ENCODE data around the gene CHRNA4. TPM values are rescaled to one million over a fixed set of nuclear protein-coding genes. Genes with fewer than 3 reads are reported as not detected.

CHRNA4 gene
- total and polyA plus RNA-seq, 11 donors: 0.06 to 1.5 (median 0.37) TPM; not detected in 5

DNA sequence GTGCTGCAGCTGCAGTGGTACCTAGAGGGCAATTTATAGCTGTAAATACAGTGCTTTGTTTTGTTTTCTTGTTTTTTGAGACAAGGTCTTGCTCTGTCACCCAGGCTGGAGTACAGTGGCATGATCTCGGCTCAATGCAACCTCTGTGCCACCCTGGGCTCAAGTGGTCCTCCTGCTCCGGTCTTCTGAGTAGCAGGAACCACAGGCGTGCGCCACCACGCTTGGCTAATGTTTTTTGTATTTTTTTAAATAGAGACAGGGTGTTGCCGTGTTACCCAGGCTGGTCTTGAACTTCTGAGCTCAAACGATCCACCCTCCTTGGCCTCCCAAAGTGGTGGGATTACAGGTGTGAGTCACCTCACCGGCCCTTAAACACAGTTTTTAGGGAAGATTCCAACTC lies 26.8 kb downstream of the CHRNA4 start:
- Histone ChIP-seq H3K36me3 (no peaks in the 10 kb centered on the region), H3K4me1 (no peaks in the 10 kb centered on the region), H3K4me3 (no peak overlapping the region), H3K27ac (no peak overlapping the region), H3K27me3 (peaks cover 0 to 41% (median 8%) of the 10 kb centered on the region in 9 donors), H3K9me3 (no peaks in the 10 kb centered on the region)
- intact Hi-C loops (cut with DNase I): no loop called here
- ATAC-seq (no peak), DNase-seq (peak in 1 of 5 donors; percentile 4)
- 83 to 94% (median 87%) methylated on average over 8 of the region's 8 CpGs for WGBS, 4 donors
- TF ChIP-seq, protein P1, sequence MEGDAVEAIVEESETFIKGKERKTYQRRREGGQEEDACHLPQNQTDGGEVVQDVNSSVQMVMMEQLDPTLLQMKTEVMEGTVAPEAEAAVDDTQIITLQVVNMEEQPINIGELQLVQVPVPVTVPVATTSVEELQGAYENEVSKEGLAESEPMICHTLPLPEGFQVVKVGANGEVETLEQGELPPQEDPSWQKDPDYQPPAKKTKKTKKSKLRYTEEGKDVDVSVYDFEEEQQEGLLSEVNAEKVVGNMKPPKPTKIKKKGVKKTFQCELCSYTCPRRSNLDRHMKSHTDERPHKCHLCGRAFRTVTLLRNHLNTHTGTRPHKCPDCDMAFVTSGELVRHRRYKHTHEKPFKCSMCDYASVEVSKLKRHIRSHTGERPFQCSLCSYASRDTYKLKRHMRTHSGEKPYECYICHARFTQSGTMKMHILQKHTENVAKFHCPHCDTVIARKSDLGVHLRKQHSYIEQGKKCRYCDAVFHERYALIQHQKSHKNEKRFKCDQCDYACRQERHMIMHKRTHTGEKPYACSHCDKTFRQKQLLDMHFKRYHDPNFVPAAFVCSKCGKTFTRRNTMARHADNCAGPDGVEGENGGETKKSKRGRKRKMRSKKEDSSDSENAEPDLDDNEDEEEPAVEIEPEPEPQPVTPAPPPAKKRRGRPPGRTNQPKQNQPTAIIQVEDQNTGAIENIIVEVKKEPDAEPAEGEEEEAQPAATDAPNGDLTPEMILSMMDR (IDR thresholded peaks at IDR 0.05): no peak
- TF ChIP-seq POLR2A (IDR thresholded peaks at IDR 0.05): no peak

DNA sequence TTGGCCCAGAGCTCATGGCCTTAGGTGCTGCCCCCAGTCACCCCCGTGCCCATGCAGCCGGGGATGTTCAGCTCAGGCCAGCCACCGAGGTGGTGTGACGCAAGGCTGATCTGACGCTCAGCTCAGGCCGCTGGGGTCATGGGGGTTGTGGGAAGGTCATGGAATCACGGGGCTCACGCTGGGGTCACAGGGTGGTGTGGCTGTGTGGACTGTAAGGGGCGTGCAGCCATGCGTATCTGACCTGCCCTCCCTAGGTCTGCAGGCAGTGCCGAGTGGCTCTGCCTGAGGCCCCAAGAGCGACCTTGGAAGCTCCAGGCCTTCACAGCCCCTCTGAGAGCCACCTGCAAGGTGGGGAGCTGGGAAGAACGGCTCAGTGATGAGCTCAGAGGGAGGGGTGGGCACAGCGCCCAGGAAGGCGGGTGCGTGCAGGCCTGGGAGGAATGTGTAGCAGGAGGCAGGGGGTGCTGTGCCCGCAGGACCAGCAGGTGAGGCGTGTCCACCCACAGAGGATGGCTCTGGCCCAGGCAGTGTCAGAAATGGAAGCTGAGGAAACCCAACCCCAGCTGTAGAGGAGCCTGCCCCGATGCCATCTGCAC lies 27.8 kb downstream of the CHRNA4 start:
- no peaks in the 10 kb centered on the region for H3K4me1 ChIP-seq
- TF ChIP-seq POLR2A (IDR thresholded peaks at IDR 0.05): no peak
- TF ChIP-seq, protein P1 (IDR thresholded peaks at IDR 0.05): no peak
- ATAC-seq (no peak), DNase-seq (peak in 1 of 5 donors; percentile 28)
- no peaks in the 10 kb centered on the region for H3K9me3 ChIP-seq
- no peak overlapping the region for H3K27ac ChIP-seq
- intact Hi-C loops (cut with DNase I): no loop called here
- no peaks in the 10 kb centered on the region for H3K36me3 ChIP-seq
- H3K27me3 ChIP-seq: peaks cover 0 to 41% (median 8%) of the 10 kb centered on the region in 9 donors
- WGBS, 4 donors: 86 to 92% (median 90%) methylated on average over 15 to 19 of the region's 19 CpGs
- H3K4me3 ChIP-seq: no peak overlapping the region

- Histone ChIP-seq H3K9me3 (no peaks in the 10 kb centered on the region), H3K27ac (no peak overlapping the region), H3K4me3 (no peak overlapping the region), H3K36me3 (no peaks in the 10 kb centered on the region), H3K4me1 (no peaks in the 10 kb centered on the region), H3K27me3 (peaks cover 0 to 46% (median 8%) of the 10 kb centered on the region in 9 donors)
- WGBS, 4 donors: 85 to 91% (median 88%) methylated on average over 17 to 22 of the region's 22 CpGs
- no peak for TF ChIP-seq POLR2A (IDR thresholded peaks at IDR 0.05)
- TF ChIP-seq, protein P1 (IDR thresholded peaks at IDR 0.05): no peak
- intact Hi-C loops (cut with DNase I): no loop called here
- no peak for ATAC-seq
- DNase-seq: peak in 1 of 5 donors; percentile 39
Measured at GRCh38 chr20:63332488-63333240, 28.5 kb downstream of the CHRNA4 start.

DNA sequence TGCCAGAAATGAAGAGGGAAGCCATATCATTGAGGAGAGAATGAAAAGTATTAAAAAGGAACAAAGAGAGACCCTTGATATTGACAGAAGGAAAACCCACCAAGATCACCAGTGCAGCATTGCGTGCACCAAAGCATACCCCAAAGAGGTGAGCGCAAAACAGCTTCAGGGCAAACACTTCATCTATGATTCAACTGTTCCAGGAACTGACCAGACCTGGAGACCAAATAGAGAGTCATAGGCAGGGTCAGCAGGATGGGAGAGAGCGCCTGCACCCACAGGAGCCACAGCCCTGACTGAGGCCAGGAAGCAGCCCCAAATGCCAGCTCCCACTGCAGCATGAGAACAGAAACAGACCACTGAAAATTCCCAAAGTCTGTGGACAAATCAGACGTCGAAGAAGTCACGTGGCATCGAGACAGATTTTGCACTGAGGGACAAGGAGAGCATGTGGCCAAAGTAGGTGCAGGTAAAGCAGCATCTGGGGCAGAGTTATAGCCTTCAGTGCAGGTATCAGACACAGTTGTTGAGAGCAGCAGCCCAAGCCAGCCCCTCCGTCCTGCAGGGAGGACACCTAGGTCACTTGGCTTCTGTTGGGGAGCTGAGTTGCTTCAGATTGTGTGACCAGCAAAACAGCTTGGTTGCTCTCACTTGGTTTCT lies 29.3 kb downstream of the CHRNA4 start:
- H3K36me3 ChIP-seq: no peaks in the 10 kb centered on the region
- H3K27ac ChIP-seq: no peak overlapping the region
- peak in 1 of 5 donors; percentile 35 for DNase-seq
- TF ChIP-seq POLR2A (IDR thresholded peaks at IDR 0.05): no peak
- TF ChIP-seq, protein P1 (IDR thresholded peaks at IDR 0.05): no peak
- WGBS, 4 donors: 93 to 95% (median 94%) methylated on average over 7 to 8 of the region's 8 CpGs
- no peaks in the 10 kb centered on the region for H3K4me1 ChIP-seq
- no peak for ATAC-seq
- intact Hi-C loops (cut with DNase I): no loop called here
- H3K27me3 ChIP-seq: peaks cover 0 to 47% (median 5%) of the 10 kb centered on the region in 9 donors
- peaks cover 0 to 3% (median 0%) of the 10 kb centered on the region in 12 donors for H3K9me3 ChIP-seq
- H3K4me3 ChIP-seq: no peak overlapping the region
